Mesenchymal stem cell (in vitro differentiated cells and primary cell): ENCODE results near the gene CLCA1.

Experiments
- DNase-seq: peaks from one replicate; pipeline ENCODE4 v3.0.0-alpha.2; 2013
- H2AFZ ChIP-seq: one replicate; pipeline ENCODE4 v1.6.1; 2013; ENCODE audit warnings: low read depth, mild to moderate bottlenecking, control low read depth, inconsistent platforms, low read length, moderate library complexity
- H2AK5ac ChIP-seq: 2 replicates; pipeline ENCODE4 v1.6.1; 2013; ENCODE audit warnings: low read length, moderate library complexity, mild to moderate bottlenecking, inconsistent platforms; ENCODE audit not compliant: severe bottlenecking
- H2BK120ac ChIP-seq: one replicate; pipeline ENCODE4 v1.6.1; 2013; ENCODE audit warnings: low read depth, mild to moderate bottlenecking, inconsistent platforms, low read length, moderate library complexity
- H2BK12ac ChIP-seq, 2 experiments: one replicate each; pipeline ENCODE4 v1.6.1; 2013; ENCODE audit warnings: inconsistent platforms in 2 of 2, low read length in 2 of 2, mild to moderate bottlenecking in 2 of 2, moderate library complexity in 2 of 2, control low read depth in 1 of 2
- H2BK15ac ChIP-seq: one replicate; pipeline ENCODE4 v1.6.1; 2013; ENCODE audit warnings: mild to moderate bottlenecking, low read depth, inconsistent platforms; ENCODE audit not compliant: poor library complexity, severe bottlenecking
- H2BK5ac ChIP-seq: 2 replicates; pipeline ENCODE4 v1.6.1; 2013; ENCODE audit warnings: low read depth, mild to moderate bottlenecking, low read length, control low read depth, inconsistent platforms; ENCODE audit not compliant: poor library complexity, severe bottlenecking
- H3K14ac ChIP-seq, 2 experiments: one replicate each; pipeline ENCODE4 v1.6.1; 2013; ENCODE audit warnings: inconsistent platforms in 2 of 2, low read length in 2 of 2, control low read depth in 1 of 2, mild to moderate bottlenecking in 1 of 2, moderate library complexity in 1 of 2
- H3K18ac ChIP-seq, 2 experiments: one replicate each; pipeline ENCODE4 v1.6.1; 2013; ENCODE audit warnings: inconsistent platforms in 2 of 2, low read length in 2 of 2, control low read depth in 1 of 2, low read depth in 1 of 2, mild to moderate bottlenecking in 1 of 2
- H3K23ac ChIP-seq, 2 experiments: one replicate each; pipeline ENCODE4 v1.6.1; 2013; ENCODE audit warnings: inconsistent platforms in 2 of 2, low read length in 2 of 2, mild to moderate bottlenecking in 2 of 2, moderate library complexity in 2 of 2, control low read depth in 1 of 2
- H3K27ac ChIP-seq: 2 replicates; pipeline ENCODE4 v1.5.1; 2013; ENCODE audit warnings: mild to moderate bottlenecking, moderate library complexity, low read length, control low read depth, inconsistent platforms; ENCODE audit not compliant: poor library complexity, severe bottlenecking
- H3K27me3 ChIP-seq, 2 experiments: 2 replicates each; pipeline versions ENCODE4 v1.6.1 to v1.7.0; 2013; ENCODE audit warnings: low read length in 2 of 2, mild to moderate bottlenecking in 2 of 2, moderate library complexity in 2 of 2, control low read depth in 1 of 2, inconsistent platforms in 1 of 2; ENCODE audit not compliant: control insufficient read depth in 1 of 2, insufficient read depth in 1 of 2
- H3K36me3 ChIP-seq, 2 experiments: 2 replicates each; pipeline versions ENCODE4 v1.6.1 to v1.7.0; 2013; ENCODE audit warnings: low read length in 2 of 2, control low read depth in 1 of 2, inconsistent platforms in 1 of 2, low read depth in 1 of 2, mild to moderate bottlenecking in 1 of 2; ENCODE audit not compliant: insufficient read depth in 2 of 2, control insufficient read depth in 1 of 2
- H3K4ac ChIP-seq, 2 experiments: one replicate each; pipeline ENCODE4 v1.6.1; 2013; ENCODE audit warnings: inconsistent platforms in 2 of 2, low read length in 2 of 2, mild to moderate bottlenecking in 2 of 2, moderate library complexity in 2 of 2, control low read depth in 1 of 2, low read depth in 1 of 2
- H3K4me1 ChIP-seq: 2 replicates; pipeline ENCODE4 v1.6.1; 2013; ENCODE audit warnings: low read depth, low read length, control low read depth; ENCODE audit not compliant: control insufficient read depth, insufficient read depth
- H3K4me2 ChIP-seq: 2 replicates; pipeline ENCODE4 v1.6.1; 2013; ENCODE audit warnings: low read length, mild to moderate bottlenecking, inconsistent platforms; ENCODE audit not compliant: poor library complexity, severe bottlenecking
- H3K4me3 ChIP-seq, 2 experiments: 2 replicates each; pipeline versions ENCODE4 v1.5.1 to v1.7.0; 2013; ENCODE audit warnings: low read length in 2 of 2, mild to moderate bottlenecking in 2 of 2, control low read depth in 1 of 2, low read depth in 1 of 2; ENCODE audit not compliant: insufficient read depth in 1 of 2
- H3K79me1 ChIP-seq: replicated peaks from 2 replicates; pipeline ENCODE4 v1.6.1; 2013; ENCODE audit warnings: mild to moderate bottlenecking, control low read depth, low read length, inconsistent platforms; ENCODE audit not compliant: poor library complexity, severe bottlenecking
- H3K9ac ChIP-seq: 2 replicates; pipeline ENCODE4 v1.7.0; 2013; ENCODE audit warnings: mild to moderate bottlenecking, low read length, moderate library complexity
- H3K9me3 ChIP-seq: 2 replicates; pipeline ENCODE4 v1.7.0; 2013; ENCODE audit warnings: mild to moderate bottlenecking, low read length; ENCODE audit not compliant: control insufficient read depth
- H4K8ac ChIP-seq: one replicate; pipeline ENCODE4 v1.6.1; 2013; ENCODE audit warnings: inconsistent platforms, mild to moderate bottlenecking, low read length, moderate library complexity
- H4K91ac ChIP-seq: one replicate; pipeline ENCODE4 v1.6.1; 2013; ENCODE audit warnings: mild to moderate bottlenecking, low read length, inconsistent platforms
- WGBS: methylation state at CpG from one replicate; pipeline ENCODE4 v1.1.7; 2013; ENCODE audit warnings: mixed read lengths; 5-methylcytosine and 5-hydroxymethylcytosine counted together

Gene CLCA1

DNA sequence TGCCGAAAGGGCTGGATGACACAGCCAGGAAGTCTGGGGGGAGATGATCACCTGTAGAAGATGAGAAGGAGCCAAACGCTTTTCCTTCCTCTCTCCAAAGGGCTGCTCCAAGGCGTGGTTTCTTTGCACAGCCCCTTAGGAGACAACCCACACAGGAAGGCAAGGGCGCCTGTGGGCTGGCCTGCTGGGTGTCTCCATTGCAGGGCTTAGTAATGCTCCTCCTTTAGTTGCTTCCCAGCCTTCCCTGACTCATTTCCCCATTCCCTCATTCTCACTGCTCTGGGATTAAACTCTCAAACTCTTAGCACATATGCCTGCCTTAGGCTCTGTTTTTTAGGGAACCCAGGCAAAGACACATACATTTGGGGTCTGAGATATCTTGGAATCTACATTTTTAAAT, 1.7 kb upstream of the CLCA1 start:
- H4K8ac ChIP-seq = no peak overlapping the region
- WGBS = 81% methylated on average over 4 of the region's 4 CpGs
- H3K27ac ChIP-seq = no peak overlapping the region
- no peak overlapping the region for H3K14ac ChIP-seq
- H4K91ac ChIP-seq = no peak overlapping the region
- H2BK5ac ChIP-seq = no peak overlapping the region
- H3K27me3 ChIP-seq = peaks cover 0 to 15% of the 10 kb centered on the region in 2 experiments
- H2AK5ac ChIP-seq = no peak overlapping the region
- H3K9me3 ChIP-seq = no peaks in the 10 kb centered on the region
- H2BK15ac ChIP-seq = no peak overlapping the region
- no peak overlapping the region for H2BK12ac ChIP-seq
- H3K4ac ChIP-seq = no peak overlapping the region
- peak overlapping the region; percentile 55 for H3K9ac ChIP-seq
- H2BK120ac ChIP-seq = no peak overlapping the region
- no peak overlapping the region for H3K18ac ChIP-seq
- H3K36me3 ChIP-seq = no peaks in the 10 kb centered on the region
- H3K4me3 ChIP-seq = peak overlapping the region in 1 of 2 experiments; percentile 30
- DNase-seq = no peak
- no peaks in the 10 kb centered on the region for H3K79me1 ChIP-seq
- no peak overlapping the region for H2AFZ ChIP-seq
- H3K23ac ChIP-seq = no peak overlapping the region
- peaks cover 2% of the 10 kb centered on the region for H3K4me1 ChIP-seq
- no peak overlapping the region for H3K4me2 ChIP-seq

- Histone ChIP-seq H3K4me3 (peak overlapping the region in 1 of 2 experiments; percentile 37), H4K8ac (no peak overlapping the region)
These were observed 2.1 kb downstream of the CLCA1 start for GRCh38 chr1:86470859-86471258.

DNA sequence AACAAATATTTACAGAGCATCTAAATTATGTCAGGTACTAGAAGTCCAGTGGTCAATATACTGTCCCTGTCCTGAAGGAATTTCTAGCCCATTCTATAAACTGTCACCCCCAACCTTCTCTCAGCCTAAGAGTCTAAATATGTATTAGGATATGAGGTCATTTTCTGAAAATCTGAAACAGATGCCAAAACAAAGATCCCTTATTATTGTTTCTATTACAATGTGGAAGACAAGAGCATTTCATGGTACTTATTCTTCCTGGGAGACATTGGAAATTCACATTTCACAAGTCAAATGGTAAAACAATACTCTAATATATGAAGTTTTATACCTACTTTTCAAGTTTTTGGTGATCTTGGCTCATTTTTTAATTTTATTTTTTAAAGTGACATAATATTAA, 2.6 kb downstream of the CLCA1 start:
- Histone ChIP-seq H3K36me3 (no peaks in the 10 kb centered on the region), H3K4me2 (no peak overlapping the region), H3K27me3 (peaks cover 0 to 16% of the 10 kb centered on the region in 2 experiments), H2AK5ac (no peak overlapping the region), H2BK5ac (no peak overlapping the region), H3K14ac (no peak overlapping the region), H2AFZ (no peak overlapping the region), H3K4ac (no peak overlapping the region), H3K9me3 (no peaks in the 10 kb centered on the region), H4K8ac (no peak overlapping the region), H4K91ac (no peak overlapping the region), H3K18ac (no peak overlapping the region), H2BK12ac (no peak overlapping the region), H2BK15ac (no peak overlapping the region), H3K79me1 (no peaks in the 10 kb centered on the region), H3K4me3 (peak overlapping the region in 1 of 2 experiments; percentile 37), H2BK120ac (no peak overlapping the region), H3K4me1 (peaks cover 2% of the 10 kb centered on the region), H3K27ac (no peak overlapping the region), H3K9ac (peak overlapping the region; percentile 12), H3K23ac (no peak overlapping the region)
- no peak for DNase-seq

More at GRCh38 chr1:86470859-86471258, 2.1 kb downstream of the CLCA1 start:
- Histone ChIP-seq H3K4me2 (no peak overlapping the region), H3K23ac (no peak overlapping the region), H2BK120ac (no peak overlapping the region), H2BK5ac (no peak overlapping the region), H3K79me1 (no peaks in the 10 kb centered on the region), H3K27ac (no peak overlapping the region), H3K27me3 (peaks cover 0 to 16% of the 10 kb centered on the region in 2 experiments), H3K36me3 (no peaks in the 10 kb centered on the region), H3K9ac (no peak overlapping the region), H2BK12ac (no peak overlapping the region), H2BK15ac (no peak overlapping the region), H3K4me1 (peaks cover 2% of the 10 kb centered on the region), H3K4ac (no peak overlapping the region), H3K9me3 (no peaks in the 10 kb centered on the region), H4K91ac (no peak overlapping the region), H3K14ac (peak overlapping the region in 1 of 2 experiments; percentile 26), H2AFZ (no peak overlapping the region), H2AK5ac (no peak overlapping the region), H3K18ac (no peak overlapping the region)
- WGBS = 92% methylated on average over 9 of the region's 10 CpGs
- no peak for DNase-seq

- Histone ChIP-seq H3K9me3 (no peaks in the 10 kb centered on the region), H3K18ac (no peak overlapping the region), H2BK15ac (no peak overlapping the region), H3K36me3 (no peaks in the 10 kb centered on the region), H2AK5ac (no peak overlapping the region), H3K14ac (peak overlapping the region in 1 of 2 experiments; percentile 28), H3K79me1 (no peaks in the 10 kb centered on the region), H4K91ac (no peak overlapping the region), H2BK5ac (no peak overlapping the region), H2BK120ac (no peak overlapping the region), H3K27me3 (peaks cover 0 to 16% of the 10 kb centered on the region in 2 experiments), H3K27ac (no peak overlapping the region), H3K9ac (no peak overlapping the region), H3K4me2 (no peak overlapping the region), H4K8ac (no peak overlapping the region), H3K4ac (no peak overlapping the region), H3K4me3 (no peak overlapping the region), H2AFZ (peak overlapping the region; percentile 39), H2BK12ac (no peak overlapping the region), H3K4me1 (peaks cover 2% of the 10 kb centered on the region), H3K23ac (no peak overlapping the region)
- DNase-seq = no peak
- 76% methylated on average over 4 of the region's 4 CpGs for WGBS
These were observed 3.4 kb downstream of the CLCA1 start for GRCh38 chr1:86472152-86472551.
